Mucosa of stomach (tissue), 1 donor: ENCODE results near the gene FHOD3.
"Not testable (repeated sequence)": the region's sequence is repeated elsewhere in the genome, so short reads cannot be mapped to it uniquely, and the experiment has no call there.

Experiments
- H3K27me3 ChIP-seq: one replicate; pipeline ENCODE4 v1.7.0; 2013; ENCODE audit warnings: mild to moderate bottlenecking, low read length; ENCODE audit not compliant: control insufficient read depth, insufficient read depth
- H3K36me3 ChIP-seq: one replicate; pipeline ENCODE4 v1.7.0; 2013; ENCODE audit warnings: low read length; ENCODE audit not compliant: control insufficient read depth, insufficient read depth
- H3K4me1 ChIP-seq: one replicate; pipeline ENCODE4 v1.7.0; 2013; ENCODE audit warnings: mild to moderate bottlenecking, low read length; ENCODE audit not compliant: control insufficient read depth, insufficient read depth
- H3K4me3 ChIP-seq: one replicate; pipeline ENCODE4 v1.7.0; 2013; ENCODE audit warnings: low read length
- H3K9ac ChIP-seq: one replicate; pipeline ENCODE4 v1.7.0; 2013; ENCODE audit warnings: mild to moderate bottlenecking, low read length, moderate library complexity
- H3K9me3 ChIP-seq: one replicate; pipeline ENCODE4 v1.7.0; 2013; ENCODE audit warnings: mild to moderate bottlenecking, low read length, moderate library complexity; ENCODE audit not compliant: control insufficient read depth
- donor health status: Pancreatic carcinoma.

The FHOD3 gene

GRCh38 chr18:36761186-36761698, 463.7 kb downstream of the FHOD3 start:
- H3K9ac ChIP-seq, result no peak overlapping the region
- H3K27me3 ChIP-seq, result no peaks in the 10 kb centered on the region
- H3K9me3 ChIP-seq, result no peaks in the 10 kb centered on the region
- H3K4me1 ChIP-seq, result no peaks in the 10 kb centered on the region
- H3K4me3 ChIP-seq, result no peak overlapping the region
- no peaks in the 10 kb centered on the region for H3K36me3 ChIP-seq

GRCh38 chr18:36762074-36762473, 464.6 kb downstream of the FHOD3 start:
- Histone ChIP-seq H3K36me3 (no peaks in the 10 kb centered on the region), H3K4me3 (no peak overlapping the region), H3K9ac (no peak overlapping the region), H3K4me1 (no peaks in the 10 kb centered on the region), H3K27me3 (no peaks in the 10 kb centered on the region), H3K9me3 (no peaks in the 10 kb centered on the region)

- H3K4me1 ChIP-seq, H3K9ac ChIP-seq, H3K4me3 ChIP-seq, H3K27me3 ChIP-seq, H3K9me3 ChIP-seq, H3K36me3 ChIP-seq: not testable (repeated sequence)
These were observed 465.5 kb downstream of the FHOD3 start for GRCh38 chr18:36762965-36763364.

GRCh38 chr18:36766836-36767235, 469.3 kb downstream of the FHOD3 start:
- Histone ChIP-seq H3K9me3 (no peaks in the 10 kb centered on the region), H3K4me1 (no peaks in the 10 kb centered on the region), H3K9ac (no peak overlapping the region)

GRCh38 chr18:36769172-36769571, 471.7 kb downstream of the FHOD3 start:
- no peaks in the 10 kb centered on the region for H3K27me3 ChIP-seq
- no peaks in the 10 kb centered on the region for H3K4me1 ChIP-seq
- no peaks in the 10 kb centered on the region for H3K36me3 ChIP-seq
- no peak overlapping the region for H3K9ac ChIP-seq
- no peaks in the 10 kb centered on the region for H3K9me3 ChIP-seq
- H3K4me3 ChIP-seq, result no peak overlapping the region

More at GRCh38 chr18:36766836-36767235, 469.3 kb downstream of the FHOD3 start:
- no peaks in the 10 kb centered on the region for H3K27me3 ChIP-seq
- H3K36me3 ChIP-seq, result no peaks in the 10 kb centered on the region
- no peak overlapping the region for H3K4me3 ChIP-seq

GRCh38 chr18:36769611-36770314, 472.2 kb downstream of the FHOD3 start:
- Histone ChIP-seq H3K4me1 (no peaks in the 10 kb centered on the region), H3K36me3 (no peaks in the 10 kb centered on the region), H3K27me3 (no peaks in the 10 kb centered on the region), H3K9ac (no peak overlapping the region), H3K9me3 (no peaks in the 10 kb centered on the region), H3K4me3 (no peak overlapping the region)

GRCh38 chr18:36770315-36770946, 472.9 kb downstream of the FHOD3 start:
- H3K27me3 ChIP-seq, result no peaks in the 10 kb centered on the region
- no peaks in the 10 kb centered on the region for H3K4me1 ChIP-seq
- no peak overlapping the region for H3K9ac ChIP-seq

GRCh38 chr18:36771245-36771644, 473.7 kb downstream of the FHOD3 start:
- no peaks in the 10 kb centered on the region for H3K36me3 ChIP-seq
- H3K9me3 ChIP-seq, result no peaks in the 10 kb centered on the region
- no peaks in the 10 kb centered on the region for H3K27me3 ChIP-seq
- H3K4me1 ChIP-seq, result no peaks in the 10 kb centered on the region
- no peak overlapping the region for H3K4me3 ChIP-seq
- no peak overlapping the region for H3K9ac ChIP-seq

More at GRCh38 chr18:36770315-36770946, 472.9 kb downstream of the FHOD3 start:
- H3K36me3 ChIP-seq, result no peaks in the 10 kb centered on the region
- H3K9me3 ChIP-seq, result no peaks in the 10 kb centered on the region
- no peak overlapping the region for H3K4me3 ChIP-seq

GRCh38 chr18:36772241-36772723, 474.8 kb downstream of the FHOD3 start:
- no peaks in the 10 kb centered on the region for H3K27me3 ChIP-seq
- no peaks in the 10 kb centered on the region for H3K9me3 ChIP-seq
- H3K9ac ChIP-seq, result no peak overlapping the region
- H3K4me3 ChIP-seq, result no peak overlapping the region
- H3K36me3 ChIP-seq, result no peaks in the 10 kb centered on the region
- no peaks in the 10 kb centered on the region for H3K4me1 ChIP-seq

GRCh38 chr18:36775396-36775795, 477.9 kb downstream of the FHOD3 start:
- no peaks in the 10 kb centered on the region for H3K4me1 ChIP-seq
- H3K4me3 ChIP-seq, result no peak overlapping the region
- H3K27me3 ChIP-seq, result no peaks in the 10 kb centered on the region
- no peak overlapping the region for H3K9ac ChIP-seq
- no peaks in the 10 kb centered on the region for H3K9me3 ChIP-seq
- H3K36me3 ChIP-seq, result no peaks in the 10 kb centered on the region

- Histone ChIP-seq H3K4me1 (no peaks in the 10 kb centered on the region), H3K9me3 (no peaks in the 10 kb centered on the region), H3K27me3 (no peaks in the 10 kb centered on the region), H3K4me3 (no peak overlapping the region), H3K9ac (no peak overlapping the region), H3K36me3 (no peaks in the 10 kb centered on the region)
These were observed 479.1 kb downstream of the FHOD3 start for GRCh38 chr18:36776650-36777049.

GRCh38 chr18:36777566-36777965, 480.1 kb downstream of the FHOD3 start:
- no peaks in the 10 kb centered on the region for H3K9me3 ChIP-seq
- H3K4me3 ChIP-seq, result no peak overlapping the region
- H3K4me1 ChIP-seq, result no peaks in the 10 kb centered on the region
- H3K36me3 ChIP-seq, result no peaks in the 10 kb centered on the region
- H3K9ac ChIP-seq, result no peak overlapping the region
- no peaks in the 10 kb centered on the region for H3K27me3 ChIP-seq
